HepG2 (cell line): ENCODE measurements around the gene LOXL3. TPM values are rescaled to one million over a fixed set of nuclear protein-coding genes. Genes with fewer than 3 reads are reported as not detected.

Experiments
- ATF5 ChIP-seq: sonication (generic); formaldehyde crosslinking; IDR thresholded peaks from 2 replicates; pipeline ENCODE4 v1.4.0; 2020; ENCODE audit warnings: mild to moderate bottlenecking, low read depth, missing genetic modification reagents
- CBX2 ChIP-seq, 2 experiments: fragments of 200-600 bp in 1 of 2; sonication (generic); formaldehyde crosslinking in 1 of 2; IDR thresholded peaks; 2 replicates each; pipeline versions ENCODE4 v1.7.0 to v1.8.1; 2018 to 2022; ENCODE audit warnings: low read depth in 2 of 2, low read length in 1 of 2, mild to moderate bottlenecking in 1 of 2, missing genetic modification reagents in 1 of 2
- HOMEZ ChIP-seq: IDR thresholded peaks from 2 replicates; pipeline ENCODE4 v1.6.1; 2016; ENCODE audit warnings: low read depth
- NCOA5 ChIP-seq: sonication (generic); formaldehyde crosslinking; IDR thresholded peaks from 2 replicates; pipeline ENCODE4 v1.4.0; 2020; ENCODE audit warnings: missing genetic modification reagents
- PAXIP1 ChIP-seq: sonication (generic); formaldehyde crosslinking; conservative IDR thresholded peaks from 2 replicates; pipeline ENCODE4 v1.4.0; 2020; ENCODE audit warnings: mild to moderate bottlenecking, missing genetic modification reagents, moderate library complexity
- XRCC5 ChIP-seq: fragments of 200-400 bp; formaldehyde crosslinking; optimal IDR thresholded peaks from 2 replicates; pipeline ENCODE3; 2017; ENCODE audit warnings: mild to moderate bottlenecking, low read length
- ZBTB2 ChIP-seq: sonication (generic); formaldehyde crosslinking; IDR thresholded peaks from 2 replicates; pipeline ENCODE4 v1.8.0; 2022; ENCODE audit warnings: low read depth, missing genetic modification reagents
- ZBTB39 ChIP-seq: sonication (generic); formaldehyde crosslinking; IDR thresholded peaks from 2 replicates; pipeline ENCODE4 v1.5.0; 2020; ENCODE audit warnings: missing genetic modification reagents
- ZFP1 ChIP-seq: IDR thresholded peaks from 2 replicates; pipeline ENCODE4 v1.6.1; 2016
- ZMYM2 ChIP-seq: sonication (generic); formaldehyde crosslinking; IDR thresholded peaks from 2 replicates; pipeline ENCODE4 v1.8.0; 2022; ENCODE audit warnings: mild to moderate bottlenecking, missing genetic modification reagents
- ZNF326 ChIP-seq: sonication (generic); formaldehyde crosslinking; IDR thresholded peaks from 2 replicates; pipeline ENCODE4 v1.4.0; 2020; ENCODE audit warnings: missing genetic modification reagents, borderline replicate concordance
- ZNF446 ChIP-seq: sonication (generic); formaldehyde crosslinking; IDR thresholded peaks from 2 replicates; pipeline ENCODE4 v1.5.0; 2020; ENCODE audit warnings: mild to moderate bottlenecking, missing genetic modification reagents
- ZNF670 ChIP-seq: sonication (generic); formaldehyde crosslinking; IDR thresholded peaks from 2 replicates; pipeline ENCODE4 v1.8.0; 2022; ENCODE audit warnings: mild to moderate bottlenecking, missing genetic modification reagents, borderline replicate concordance
- ZNF687 ChIP-seq: sonication (generic); formaldehyde crosslinking; IDR thresholded peaks from 2 replicates; pipeline ENCODE4 v1.5.1; 2020; ENCODE audit warnings: mild to moderate bottlenecking, missing genetic modification reagents, moderate library complexity
- ZZZ3 ChIP-seq: sonication (generic); formaldehyde crosslinking; IDR thresholded peaks from 2 replicates; pipeline ENCODE4 v1.4.0; 2020; ENCODE audit warnings: missing genetic modification reagents, mild to moderate bottlenecking, borderline replicate concordance
- polyA plus RNA-seq, 8 experiments: library from polyadenylated mRNA; depleted of rRNA in 3 of 8; stranded (reverse) in 7 of 8; unstranded in 1 of 8; fragments of >200 nt; fragmentation: Illumina TruSeq in 4 of 8; extraction: Trizol in 4 of 8; gene quantifications; 2 replicates each; pipeline versions ENCODE4 v1.2.1 to v1.2.3, GENCODE V29; 2011 to 2016; ENCODE audit warnings: low read depth in 4 of 8, missing spikeins in 1 of 8, mixed read lengths in 1 of 8; ENCODE audit not compliant: insufficient read depth in 1 of 8
- total RNA-seq, 5 experiments: library from RNA; depleted of rRNA; stranded (reverse); fragments of >200 nt; fragmentation: Illumina TruSeq; extraction: Trizol; gene quantifications; 2 replicates each; pipeline ENCODE4 v1.2.3, GENCODE V29; 2016; ENCODE audit warnings: low read depth in 1 of 5

The LOXL3 gene
- total and polyA plus RNA-seq, 2 of the 13 experiments (the other 11 are each of a cell fraction or from before 2014, with no cell fraction given), result 0.55 to 6.5 TPM

- TF ChIP-seq NCOA5 (no peak), ZBTB2 (peak; percentile 86), HOMEZ (CRISPR knock-in tag) (no peak), ZNF670 (CRISPR knock-in tag) (no peak; the same call in 1 of the 2 replicates), ZNF687 (CRISPR knock-in tag) (no peak), PAXIP1 (CRISPR knock-in tag) (peak; percentile 94), CBX2 (IDR thresholded peaks at IDR 0.05; ENCODE audit: low read depth, low read length) (no peak), CBX2 (CRISPR knock-in tag; IDR thresholded peaks at IDR 0.05; ENCODE audit: low read depth) (no peak), ATF5 (CRISPR knock-in tag) (no peak; the same call in 1 of the 2 replicates), ZMYM2 (CRISPR knock-in tag) (no peak), XRCC5 (peak; percentile 83), ZBTB39 (no peak), ZZZ3 (CRISPR knock-in tag) (no peak; the same call in 1 of the 2 replicates), ZNF326 (CRISPR knock-in tag) (no peak), ZNF446 (CRISPR knock-in tag) (no peak), ZFP1 (CRISPR knock-in tag) (0 out of 2 replicates have a peak, but pooled peaks have one; percentile 64)
Observed at GRCh38 chr2:74502147-74502719, 51.5 kb downstream of the LOXL3 start (continued).
